Mesenchymal stem cell (in vitro differentiated cells and primary cell): ENCODE data around the gene GRIN3B.

Experiments used
- DNase-seq: peaks from one replicate; pipeline ENCODE4 v3.0.0-alpha.2; 2013
- H2AFZ ChIP-seq: one replicate; pipeline ENCODE4 v1.6.1; 2013; ENCODE audit warnings: low read depth, mild to moderate bottlenecking, control low read depth, inconsistent platforms, low read length, moderate library complexity
- H2AK5ac ChIP-seq: 2 replicates; pipeline ENCODE4 v1.6.1; 2013; ENCODE audit warnings: low read length, moderate library complexity, mild to moderate bottlenecking, inconsistent platforms; ENCODE audit not compliant: severe bottlenecking
- H2BK120ac ChIP-seq: one replicate; pipeline ENCODE4 v1.6.1; 2013; ENCODE audit warnings: low read depth, mild to moderate bottlenecking, inconsistent platforms, low read length, moderate library complexity
- H2BK12ac ChIP-seq, 2 experiments: one replicate each; pipeline ENCODE4 v1.6.1; 2013; ENCODE audit warnings: inconsistent platforms in 2 of 2, low read length in 2 of 2, mild to moderate bottlenecking in 2 of 2, moderate library complexity in 2 of 2, control low read depth in 1 of 2
- H2BK15ac ChIP-seq: one replicate; pipeline ENCODE4 v1.6.1; 2013; ENCODE audit warnings: mild to moderate bottlenecking, low read depth, inconsistent platforms; ENCODE audit not compliant: poor library complexity, severe bottlenecking
- H2BK5ac ChIP-seq: 2 replicates; pipeline ENCODE4 v1.6.1; 2013; ENCODE audit warnings: low read depth, mild to moderate bottlenecking, low read length, control low read depth, inconsistent platforms; ENCODE audit not compliant: poor library complexity, severe bottlenecking
- H3K14ac ChIP-seq, 2 experiments: one replicate each; pipeline ENCODE4 v1.6.1; 2013; ENCODE audit warnings: inconsistent platforms in 2 of 2, low read length in 2 of 2, control low read depth in 1 of 2, mild to moderate bottlenecking in 1 of 2, moderate library complexity in 1 of 2
- H3K18ac ChIP-seq, 2 experiments: one replicate each; pipeline ENCODE4 v1.6.1; 2013; ENCODE audit warnings: inconsistent platforms in 2 of 2, low read length in 2 of 2, control low read depth in 1 of 2, low read depth in 1 of 2, mild to moderate bottlenecking in 1 of 2
- H3K23ac ChIP-seq, 2 experiments: one replicate each; pipeline ENCODE4 v1.6.1; 2013; ENCODE audit warnings: inconsistent platforms in 2 of 2, low read length in 2 of 2, mild to moderate bottlenecking in 2 of 2, moderate library complexity in 2 of 2, control low read depth in 1 of 2
- H3K27ac ChIP-seq: 2 replicates; pipeline ENCODE4 v1.5.1; 2013; ENCODE audit warnings: mild to moderate bottlenecking, moderate library complexity, low read length, control low read depth, inconsistent platforms; ENCODE audit not compliant: poor library complexity, severe bottlenecking
- H3K27me3 ChIP-seq, 2 experiments: 2 replicates each; pipeline versions ENCODE4 v1.6.1 to v1.7.0; 2013; ENCODE audit warnings: low read length in 2 of 2, mild to moderate bottlenecking in 2 of 2, moderate library complexity in 2 of 2, control low read depth in 1 of 2, inconsistent platforms in 1 of 2; ENCODE audit not compliant: control insufficient read depth in 1 of 2, insufficient read depth in 1 of 2
- H3K36me3 ChIP-seq, 2 experiments: 2 replicates each; pipeline versions ENCODE4 v1.6.1 to v1.7.0; 2013; ENCODE audit warnings: low read length in 2 of 2, control low read depth in 1 of 2, inconsistent platforms in 1 of 2, low read depth in 1 of 2, mild to moderate bottlenecking in 1 of 2; ENCODE audit not compliant: insufficient read depth in 2 of 2, control insufficient read depth in 1 of 2
- H3K4ac ChIP-seq, 2 experiments: one replicate each; pipeline ENCODE4 v1.6.1; 2013; ENCODE audit warnings: inconsistent platforms in 2 of 2, low read length in 2 of 2, mild to moderate bottlenecking in 2 of 2, moderate library complexity in 2 of 2, control low read depth in 1 of 2, low read depth in 1 of 2
- H3K4me1 ChIP-seq: 2 replicates; pipeline ENCODE4 v1.6.1; 2013; ENCODE audit warnings: low read depth, low read length, control low read depth; ENCODE audit not compliant: control insufficient read depth, insufficient read depth
- H3K4me2 ChIP-seq: 2 replicates; pipeline ENCODE4 v1.6.1; 2013; ENCODE audit warnings: low read length, mild to moderate bottlenecking, inconsistent platforms; ENCODE audit not compliant: poor library complexity, severe bottlenecking
- H3K4me3 ChIP-seq, 2 experiments: 2 replicates each; pipeline versions ENCODE4 v1.5.1 to v1.7.0; 2013; ENCODE audit warnings: low read length in 2 of 2, mild to moderate bottlenecking in 2 of 2, control low read depth in 1 of 2, low read depth in 1 of 2; ENCODE audit not compliant: insufficient read depth in 1 of 2
- H3K79me1 ChIP-seq: replicated peaks from 2 replicates; pipeline ENCODE4 v1.6.1; 2013; ENCODE audit warnings: mild to moderate bottlenecking, control low read depth, low read length, inconsistent platforms; ENCODE audit not compliant: poor library complexity, severe bottlenecking
- H3K9ac ChIP-seq: 2 replicates; pipeline ENCODE4 v1.7.0; 2013; ENCODE audit warnings: mild to moderate bottlenecking, low read length, moderate library complexity
- H3K9me3 ChIP-seq: 2 replicates; pipeline ENCODE4 v1.7.0; 2013; ENCODE audit warnings: mild to moderate bottlenecking, low read length; ENCODE audit not compliant: control insufficient read depth
- H4K8ac ChIP-seq: one replicate; pipeline ENCODE4 v1.6.1; 2013; ENCODE audit warnings: inconsistent platforms, mild to moderate bottlenecking, low read length, moderate library complexity
- H4K91ac ChIP-seq: one replicate; pipeline ENCODE4 v1.6.1; 2013; ENCODE audit warnings: mild to moderate bottlenecking, low read length, inconsistent platforms
- WGBS: methylation state at CpG from one replicate; pipeline ENCODE4 v1.1.7; 2013; ENCODE audit warnings: mixed read lengths; 5-methylcytosine and 5-hydroxymethylcytosine counted together

The GRIN3B gene

GRCh38 chr19:1017906-1018305 lies 17.7 kb downstream of the GRIN3B start:
- peaks cover 7% of the 10 kb centered on the region for H3K79me1 ChIP-seq
- peak overlapping the region; percentile 90 for H3K9ac ChIP-seq
- H3K36me3 ChIP-seq: peaks cover 12 to 52% of the 10 kb centered on the region in 2 experiments
- H3K4me1 ChIP-seq: peaks cover 53% of the 10 kb centered on the region
- H2BK12ac ChIP-seq: peak overlapping the region; percentile 2 to 31
- no peak for DNase-seq
- WGBS: 90% methylated on average over 9 of the region's 9 CpGs
- no peak overlapping the region for H3K27ac ChIP-seq
- H3K14ac ChIP-seq: no peak overlapping the region
- H2AK5ac ChIP-seq: peak overlapping the region; percentile 46
- no peaks in the 10 kb centered on the region for H3K9me3 ChIP-seq
- peak overlapping the region; percentile 36 for H4K91ac ChIP-seq
- H3K4me2 ChIP-seq: no peak overlapping the region
- peak overlapping the region; percentile 48 for H2BK15ac ChIP-seq
- H3K4me3 ChIP-seq: no peak overlapping the region
- H3K23ac ChIP-seq: peak overlapping the region; percentile 29 to 37
- H3K27me3 ChIP-seq: no peaks in the 10 kb centered on the region
- no peak overlapping the region for H3K18ac ChIP-seq
- H2BK5ac ChIP-seq: no peak overlapping the region
- H2BK120ac ChIP-seq: no peak overlapping the region
- peak overlapping the region in 1 of 2 experiments; percentile 13 for H3K4ac ChIP-seq
- H2AFZ ChIP-seq: no peak overlapping the region
- peak overlapping the region; percentile 74 for H4K8ac ChIP-seq

GRCh38 chr19:1018393-1018792 lies 18.2 kb downstream of the GRIN3B start:
- Histone ChIP-seq H2BK15ac (no peak overlapping the region), H3K36me3 (peaks cover 7 to 47% of the 10 kb centered on the region in 2 experiments), H4K91ac (no peak overlapping the region)

GRCh38 chr19:1018932-1019615 lies 18.9 kb downstream of the GRIN3B start:
- DNase-seq: no peak
- Histone ChIP-seq H2AK5ac (no peak overlapping the region), H3K4me3 (peak overlapping the region in 1 of 2 experiments; percentile 96), H4K91ac (no peak overlapping the region), H3K18ac (no peak overlapping the region), H3K9me3 (no peaks in the 10 kb centered on the region), H3K79me1 (no peaks in the 10 kb centered on the region), H3K9ac (peak overlapping the region; percentile 90), H3K27me3 (no peaks in the 10 kb centered on the region), H3K27ac (no peak overlapping the region), H3K36me3 (peaks cover under 1 to 40% of the 10 kb centered on the region in 2 experiments), H3K4ac (no peak overlapping the region), H3K4me1 (peaks cover 53% of the 10 kb centered on the region), H2BK15ac (no peak overlapping the region), H4K8ac (no peak overlapping the region), H3K14ac (no peak overlapping the region), H2BK12ac (no peak overlapping the region), H2BK120ac (no peak overlapping the region), H3K23ac (peak overlapping the region in 1 of 2 experiments; percentile 1), H2BK5ac (no peak overlapping the region), H3K4me2 (peak overlapping the region; percentile 96), H2AFZ (no peak overlapping the region)
- WGBS: 89% methylated on average over 15 of the region's 17 CpGs

More at GRCh38 chr19:1018393-1018792, 18.2 kb downstream of the GRIN3B start:
- peak overlapping the region; percentile 90 for H3K9ac ChIP-seq
- peaks cover 4% of the 10 kb centered on the region for H3K79me1 ChIP-seq
- no peak overlapping the region for H2AK5ac ChIP-seq
- DNase-seq: no peak
- H3K9me3 ChIP-seq: no peaks in the 10 kb centered on the region
- no peak overlapping the region for H3K18ac ChIP-seq
- WGBS: 95% methylated on average over 5 of the region's 5 CpGs
- no peak overlapping the region for H3K14ac ChIP-seq
- no peak overlapping the region for H3K4ac ChIP-seq
- H2BK120ac ChIP-seq: no peak overlapping the region
- H3K4me3 ChIP-seq: peak overlapping the region in 1 of 2 experiments; percentile 96
- H2BK5ac ChIP-seq: no peak overlapping the region
- H3K23ac ChIP-seq: no peak overlapping the region
- no peak overlapping the region for H3K4me2 ChIP-seq
- H2AFZ ChIP-seq: no peak overlapping the region
- H2BK12ac ChIP-seq: no peak overlapping the region
- no peak overlapping the region for H3K27ac ChIP-seq
- H3K4me1 ChIP-seq: peaks cover 53% of the 10 kb centered on the region
- no peak overlapping the region for H4K8ac ChIP-seq
- H3K27me3 ChIP-seq: no peaks in the 10 kb centered on the region

- Histone ChIP-seq H2BK5ac (no peak overlapping the region), H4K91ac (no peak overlapping the region), H2BK12ac (no peak overlapping the region), H2AFZ (no peak overlapping the region), H2BK15ac (no peak overlapping the region), H2BK120ac (no peak overlapping the region), H3K36me3 (peaks cover 0 to 35% of the 10 kb centered on the region in 2 experiments), H3K79me1 (no peaks in the 10 kb centered on the region), H3K9ac (peak overlapping the region; percentile 90), H3K27me3 (no peaks in the 10 kb centered on the region), H3K27ac (no peak overlapping the region), H3K4me3 (peak overlapping the region; percentile 73 to 96), H4K8ac (no peak overlapping the region), H3K23ac (peak overlapping the region in 1 of 2 experiments; percentile 46), H2AK5ac (no peak overlapping the region), H3K9me3 (no peaks in the 10 kb centered on the region), H3K4me1 (peaks cover 53% of the 10 kb centered on the region), H3K14ac (peak overlapping the region in 1 of 2 experiments; percentile 61), H3K4ac (no peak overlapping the region), H3K18ac (no peak overlapping the region), H3K4me2 (peak overlapping the region; percentile 96)
- no peak for DNase-seq
- WGBS: 86% methylated on average over 18 of the region's 18 CpGs
Measured at GRCh38 chr19:1019616-1019961, 19.4 kb downstream of the GRIN3B start.
